Stimulated activated naive CD8-positive, alpha-beta T cell treated with anti-CD3 and anti-CD28 coated beads, Interleukin-15, amount 100 ng/mL, for 72 hours (primary cell): ENCODE results near the gene FASTKD1.
"Not testable (repeated sequence)": the region's sequence is repeated elsewhere in the genome, so short reads cannot be mapped to it uniquely, and the experiment has no call there.

ENCODE experiments used
- ATAC-seq: fragments of 150-1000 bp; cut with Tn5 transposase; 2 replicates; pipeline ENCODE4 v1.10.0; 2021; ENCODE audit warnings: mild to moderate bottlenecking, moderate library complexity
- DNase-seq, 2 donors: peaks; one replicate each; pipeline ENCODE4 v3.0.0; 2021 to 2022
- H3K27ac Mint-ChIP-seq, 2 donors: one replicate each; pipeline ENCODE4 v1.8.0; 2022; ENCODE audit warnings: mild to moderate bottlenecking in 2 of 2, mixed read lengths in 2 of 2, moderate library complexity in 2 of 2
- H3K27me3 Mint-ChIP-seq: one replicate; pipeline ENCODE4 v1.8.0; 2022; ENCODE audit warnings: mixed read lengths
- H3K4me1 Mint-ChIP-seq: one replicate; pipeline ENCODE4 v1.8.0; 2022; ENCODE audit warnings: mild to moderate bottlenecking, mixed read lengths
- H3K4me3 Mint-ChIP-seq, 2 donors: one replicate each; pipeline ENCODE4 v1.8.0; 2022; ENCODE audit warnings: mild to moderate bottlenecking in 2 of 2, mixed read lengths in 2 of 2, moderate library complexity in 1 of 2
- H3K9me3 Mint-ChIP-seq, 2 donors: one replicate each; pipeline ENCODE4 v1.8.0; 2022; ENCODE audit warnings: mixed read lengths in 2 of 2

Gene FASTKD1

GRCh38 chr2:169539460-169539859 lies 34.2 kb downstream of the FASTKD1 start:
- DNase-seq, H3K27ac Mint-ChIP-seq, H3K4me1 Mint-ChIP-seq, H3K4me3 Mint-ChIP-seq, H3K9me3 Mint-ChIP-seq, ATAC-seq, H3K27me3 Mint-ChIP-seq: not testable (repeated sequence)

DNA sequence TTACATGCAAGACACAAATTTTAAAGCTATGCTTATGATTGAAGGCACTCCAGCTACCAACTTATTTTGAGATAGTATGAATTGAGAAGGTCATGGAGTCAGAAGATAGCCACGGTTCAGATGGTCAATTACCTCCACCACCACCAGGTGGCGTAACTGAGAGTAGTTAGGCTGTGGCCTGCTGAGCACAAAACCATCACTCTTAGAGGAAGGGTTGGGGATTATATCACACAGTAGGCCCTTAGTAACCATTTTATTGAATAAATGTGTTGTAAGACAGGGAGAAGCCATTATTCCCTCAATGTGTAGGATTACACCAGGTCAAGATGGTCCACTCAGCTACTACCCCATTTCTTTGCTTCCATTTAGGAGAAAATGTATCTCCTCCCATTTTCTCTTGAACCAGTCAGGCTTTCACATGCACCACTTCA lies 45.4 kb downstream of the FASTKD1 start:
- DNase-seq (peak; percentile 64 to 70), ATAC-seq (peak; percentile 89)
- Mint-ChIP-seq H3K4me3 (no peak overlapping the region), H3K27me3 (no peaks in the 10 kb centered on the region), H3K4me1 (no peaks in the 10 kb centered on the region), H3K27ac (no peak overlapping the region), H3K9me3 (no peaks in the 10 kb centered on the region)

- no peaks in the 10 kb centered on the region for H3K4me1 Mint-ChIP-seq
- DNase-seq (no peak), ATAC-seq (no peak)
- no peaks in the 10 kb centered on the region for H3K9me3 Mint-ChIP-seq
- H3K4me3 Mint-ChIP-seq, result no peak overlapping the region
- H3K27me3 Mint-ChIP-seq, result no peaks in the 10 kb centered on the region
- no peak overlapping the region for H3K27ac Mint-ChIP-seq
Measured at GRCh38 chr2:169526451-169526850, 47.2 kb downstream of the FASTKD1 start.

DNA sequence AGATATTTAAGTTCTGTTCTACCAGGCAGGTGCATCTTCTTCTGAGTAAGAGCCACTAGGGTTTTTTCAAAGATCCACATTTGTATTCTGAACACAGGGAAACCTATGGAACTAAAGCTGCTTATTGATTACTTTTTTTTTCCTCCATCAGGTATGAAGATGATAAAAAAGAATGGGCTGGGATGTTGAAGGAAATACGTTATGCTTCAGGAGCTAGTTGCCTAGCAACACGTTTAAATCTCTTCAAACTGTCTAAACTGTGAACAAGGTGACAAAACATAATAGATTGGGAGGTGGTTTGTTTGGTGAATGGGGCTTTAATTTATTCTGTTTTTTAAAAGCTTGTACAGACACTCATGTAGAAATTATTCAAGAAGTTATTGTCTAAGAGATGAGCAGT lies 48.2 kb downstream of the FASTKD1 start:
- H3K9me3 Mint-ChIP-seq, result no peaks in the 10 kb centered on the region
- no peak overlapping the region for H3K27ac Mint-ChIP-seq
- no peak for DNase-seq
- no peak overlapping the region for H3K4me3 Mint-ChIP-seq
- H3K27me3 Mint-ChIP-seq, result no peaks in the 10 kb centered on the region
- ATAC-seq, result no peak
- H3K4me1 Mint-ChIP-seq, result no peaks in the 10 kb centered on the region

DNA sequence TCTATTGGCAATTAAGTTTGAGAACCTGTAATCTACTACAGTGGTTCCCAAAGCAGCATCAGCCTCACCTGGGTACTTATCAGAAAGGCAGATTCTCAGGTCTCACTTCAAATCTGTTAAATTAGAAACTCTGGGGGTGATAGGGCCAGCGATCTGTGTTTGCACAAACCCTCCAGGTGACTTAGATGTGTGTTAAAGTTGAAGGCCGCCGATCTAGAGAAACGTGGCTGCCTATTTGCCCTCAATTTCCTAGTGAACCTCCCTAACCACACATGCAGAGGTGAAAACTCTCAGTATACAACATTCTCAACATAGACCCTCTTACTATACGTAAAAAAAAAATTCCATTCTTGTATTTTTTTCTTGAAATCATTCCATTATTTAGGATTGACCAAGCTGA lies 50.0 kb downstream of the FASTKD1 start:
- no peak for ATAC-seq
- H3K4me1 Mint-ChIP-seq, result no peaks in the 10 kb centered on the region
- H3K4me3 Mint-ChIP-seq, result no peak overlapping the region

DNA sequence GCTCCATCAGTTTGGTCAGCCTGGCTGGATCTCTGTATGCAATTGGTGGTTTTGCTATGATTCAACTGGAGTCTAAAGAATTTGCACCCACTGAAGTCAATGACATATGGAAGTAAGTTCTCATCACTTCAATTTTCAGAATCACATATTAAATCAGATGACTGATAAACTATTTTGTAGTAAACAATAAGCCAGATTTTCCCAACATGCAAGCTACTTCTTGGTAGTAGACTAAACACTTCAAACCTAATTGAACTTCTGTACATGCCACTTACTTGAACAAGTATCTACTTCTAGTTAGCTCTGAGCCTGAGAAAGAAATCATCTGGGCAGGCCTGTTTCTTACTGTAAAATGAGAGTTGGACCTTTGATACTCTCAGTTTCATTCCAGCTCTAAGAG lies 52.8 kb downstream of the FASTKD1 start:
- Mint-ChIP-seq H3K27ac (no peak overlapping the region), H3K9me3 (no peaks in the 10 kb centered on the region), H3K27me3 (no peaks in the 10 kb centered on the region), H3K4me1 (no peaks in the 10 kb centered on the region), H3K4me3 (no peak overlapping the region)
- DNase-seq, result no peak
- no peak for ATAC-seq

More for the DNA sequence above, 50.0 kb downstream of the FASTKD1 start:
- Mint-ChIP-seq H3K9me3 (no peaks in the 10 kb centered on the region), H3K27me3 (no peaks in the 10 kb centered on the region), H3K27ac (no peak overlapping the region)
- DNase-seq, result no peak

DNA sequence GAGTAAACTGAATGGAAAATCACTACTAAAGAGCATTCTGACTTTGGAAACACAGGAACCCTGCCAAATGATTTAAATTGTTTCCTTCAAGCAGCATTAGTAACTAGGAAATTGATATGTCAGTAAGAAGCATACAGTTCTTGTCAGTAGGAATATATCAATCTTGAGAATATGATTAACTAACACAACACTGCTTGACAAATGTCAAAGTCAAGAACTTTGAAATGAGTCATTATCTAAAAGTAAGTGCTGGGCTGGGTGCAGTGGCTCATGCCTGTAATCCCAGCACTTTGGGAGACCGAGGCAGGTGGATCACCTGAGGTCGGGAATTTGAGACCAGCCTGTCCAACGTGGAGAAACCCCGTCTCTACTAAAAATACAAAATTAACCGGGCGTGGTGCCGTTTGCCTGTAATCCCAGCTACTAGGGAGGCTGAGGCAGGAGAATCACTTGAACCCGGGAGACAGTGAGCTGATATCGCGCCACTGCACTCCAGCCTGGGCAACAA lies 57.1 kb downstream of the FASTKD1 start:
- H3K4me3 Mint-ChIP-seq, result not testable (repeated sequence)

GRCh38 chr2:169514758-169515157 lies 58.9 kb downstream of the FASTKD1 start:
- DNase-seq, H3K9me3 Mint-ChIP-seq, H3K4me3 Mint-ChIP-seq, H3K27ac Mint-ChIP-seq, ATAC-seq, H3K4me1 Mint-ChIP-seq, H3K27me3 Mint-ChIP-seq: not testable (repeated sequence)

More for the DNA sequence above, 57.1 kb downstream of the FASTKD1 start:
- not testable (repeated sequence) for H3K4me1 Mint-ChIP-seq, H3K27me3 Mint-ChIP-seq, ATAC-seq, DNase-seq, H3K27ac Mint-ChIP-seq, H3K9me3 Mint-ChIP-seq

DNA sequence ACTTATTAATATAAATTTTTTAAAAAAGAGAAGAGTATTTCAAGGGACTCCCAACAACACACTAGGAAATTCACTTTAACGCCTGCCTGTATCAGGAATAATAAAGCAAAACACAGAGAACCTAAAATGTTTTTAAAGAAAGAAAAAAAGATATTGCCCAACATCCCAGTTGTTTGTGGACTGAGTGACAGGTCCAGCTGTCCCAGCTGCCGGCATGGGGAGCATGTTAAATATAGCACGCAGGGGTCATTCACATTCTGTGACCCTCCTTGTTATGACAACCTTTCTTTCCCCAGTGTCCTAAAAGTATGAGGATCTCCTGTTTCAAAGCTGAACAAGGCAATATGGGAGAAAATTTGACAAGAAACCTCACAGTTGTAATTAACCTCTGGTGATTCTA lies 59.7 kb downstream of the FASTKD1 start:
- Mint-ChIP-seq H3K27ac (no peak overlapping the region), H3K4me1 (no peaks in the 10 kb centered on the region), H3K9me3 (no peaks in the 10 kb centered on the region), H3K4me3 (no peak overlapping the region), H3K27me3 (no peaks in the 10 kb centered on the region)
- DNase-seq (no peak), ATAC-seq (no peak)

DNA sequence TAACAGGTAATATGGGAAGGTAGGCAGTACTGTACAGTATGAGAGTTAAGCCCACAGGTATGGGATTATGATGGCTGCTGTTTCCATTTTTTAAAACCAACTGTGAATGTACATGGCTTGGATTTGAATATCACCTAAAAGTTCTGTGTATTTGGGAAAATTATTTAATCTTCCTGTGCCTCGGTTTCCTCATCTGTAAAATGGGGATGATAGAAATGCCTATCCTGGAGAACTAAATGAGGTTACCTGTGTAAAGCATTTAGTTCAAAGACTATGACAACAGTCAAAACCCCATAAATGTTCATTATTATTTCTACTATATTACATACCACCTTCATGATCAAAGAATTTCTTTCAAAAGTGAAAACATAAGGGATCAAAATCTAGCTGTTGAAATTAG lies 60.6 kb downstream of the FASTKD1 start:
- Mint-ChIP-seq H3K27me3 (no peaks in the 10 kb centered on the region), H3K27ac (no peak overlapping the region), H3K9me3 (no peaks in the 10 kb centered on the region), H3K4me1 (no peaks in the 10 kb centered on the region), H3K4me3 (no peak overlapping the region)
- no peak for DNase-seq
- no peak for ATAC-seq

DNA sequence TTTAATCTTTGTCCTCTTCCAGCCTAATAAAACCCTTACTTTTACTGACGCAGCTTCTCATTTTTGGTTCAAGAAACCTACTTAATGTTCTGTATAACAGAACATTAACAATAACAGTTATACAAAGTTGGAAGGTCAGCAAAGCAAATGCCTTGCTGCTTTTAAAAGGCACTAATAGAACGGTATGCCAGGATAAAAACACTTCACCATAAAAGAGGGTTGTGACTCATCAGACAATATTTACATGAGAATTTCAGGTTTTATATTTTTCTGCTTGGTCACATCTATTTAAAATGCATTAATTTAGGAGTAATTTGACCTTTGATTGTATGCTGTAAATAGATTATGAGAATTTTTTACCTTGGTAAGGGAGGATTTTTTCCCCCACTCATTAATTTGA lies 61.1 kb downstream of the FASTKD1 start:
- Mint-ChIP-seq H3K9me3 (no peaks in the 10 kb centered on the region), H3K27ac (no peak overlapping the region), H3K4me3 (no peak overlapping the region), H3K4me1 (peaks cover 5% of the 10 kb centered on the region), H3K27me3 (no peaks in the 10 kb centered on the region)
- DNase-seq, result no peak
- no peak for ATAC-seq

DNA sequence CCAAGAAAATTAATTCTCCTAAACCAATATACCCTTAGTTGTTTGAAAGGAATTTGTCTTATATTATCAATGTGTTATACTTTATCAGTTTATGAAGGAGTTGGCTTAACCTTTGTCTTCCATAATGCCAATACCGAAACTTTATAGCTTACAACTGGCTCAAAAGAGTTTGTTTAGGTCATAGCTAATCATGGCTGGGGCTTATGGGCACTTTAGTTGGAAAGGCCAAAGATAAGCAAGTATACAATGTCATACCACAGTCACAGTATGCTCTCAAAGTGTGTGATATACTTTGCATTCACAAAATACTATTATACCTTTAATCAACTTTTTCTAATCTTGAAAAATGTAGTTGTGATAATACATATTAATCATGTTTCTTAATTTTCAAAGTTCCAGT lies 61.8 kb downstream of the FASTKD1 start:
- Mint-ChIP-seq H3K4me1 (peaks cover 6% of the 10 kb centered on the region), H3K27me3 (no peaks in the 10 kb centered on the region), H3K4me3 (no peak overlapping the region), H3K27ac (no peak overlapping the region), H3K9me3 (no peaks in the 10 kb centered on the region)
- DNase-seq (no peak), ATAC-seq (no peak)

DNA sequence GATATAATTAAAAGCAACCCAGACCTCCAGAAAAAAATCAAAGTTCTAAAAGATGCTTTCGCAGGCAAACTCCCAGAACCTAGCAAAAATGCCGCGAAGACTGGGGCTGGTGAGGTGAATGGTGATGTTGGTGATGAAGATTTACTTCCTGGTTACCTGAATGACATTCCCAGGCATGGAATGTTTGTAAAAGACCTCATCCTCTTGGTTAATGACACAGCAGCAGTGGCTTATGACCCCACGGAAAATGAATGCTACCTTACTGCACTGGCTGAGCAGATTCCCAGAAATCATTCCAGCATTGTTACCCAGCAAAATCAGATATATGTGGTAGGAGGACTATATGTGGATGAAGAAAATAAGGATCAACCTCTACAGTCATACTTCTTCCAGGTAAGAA lies 63.2 kb downstream of the FASTKD1 start:
- H3K27ac Mint-ChIP-seq, result no peak overlapping the region
- no peaks in the 10 kb centered on the region for H3K27me3 Mint-ChIP-seq
- no peaks in the 10 kb centered on the region for H3K9me3 Mint-ChIP-seq
- DNase-seq, result no peak
- no peak for ATAC-seq
- H3K4me3 Mint-ChIP-seq, result no peak overlapping the region
- H3K4me1 Mint-ChIP-seq, result peaks cover 6% of the 10 kb centered on the region

DNA sequence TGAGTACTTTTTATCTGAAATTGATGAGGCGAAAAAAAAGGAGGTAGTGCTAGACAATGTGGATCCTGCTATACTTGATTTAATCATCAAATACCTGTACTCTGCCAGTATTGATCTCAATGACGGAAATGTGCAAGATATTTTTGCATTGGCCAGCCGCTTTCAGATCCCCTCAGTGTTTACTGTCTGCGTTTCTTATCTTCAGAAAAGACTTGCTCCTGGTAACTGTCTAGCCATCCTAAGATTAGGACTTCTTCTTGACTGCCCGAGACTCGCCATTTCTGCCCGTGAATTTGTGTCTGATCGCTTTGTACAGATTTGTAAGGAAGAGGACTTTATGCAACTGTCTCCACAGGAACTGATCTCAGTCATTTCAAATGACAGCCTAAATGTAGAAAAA lies 63.7 kb downstream of the FASTKD1 start:
- ATAC-seq, result no peak
- peaks cover 6% of the 10 kb centered on the region for H3K4me1 Mint-ChIP-seq
- no peak overlapping the region for H3K27ac Mint-ChIP-seq
- no peak overlapping the region for H3K4me3 Mint-ChIP-seq
- no peaks in the 10 kb centered on the region for H3K9me3 Mint-ChIP-seq
- H3K27me3 Mint-ChIP-seq, result no peaks in the 10 kb centered on the region
- DNase-seq, result no peak

GRCh38 chr2:169509298-169509885 lies 64.3 kb downstream of the FASTKD1 start, which contains the start of gene KLHL41:
TSS of gene KLHL41 (plus strand) at chr2:169509702. CDS start at chr2:169509779, 77 bp downstream.
- H3K4me3 Mint-ChIP-seq, result no peak within 1 kb of the TSS
- DNase-seq (no peak), ATAC-seq (no peak)
- no peaks in the 10 kb centered on the region for H3K9me3 Mint-ChIP-seq
- H3K27ac Mint-ChIP-seq, result no peak within 1 kb of the TSS
- H3K27me3 Mint-ChIP-seq, result no peaks in the 10 kb centered on the region
- peaks cover 6% of the 10 kb centered on the region for H3K4me1 Mint-ChIP-seq

DNA sequence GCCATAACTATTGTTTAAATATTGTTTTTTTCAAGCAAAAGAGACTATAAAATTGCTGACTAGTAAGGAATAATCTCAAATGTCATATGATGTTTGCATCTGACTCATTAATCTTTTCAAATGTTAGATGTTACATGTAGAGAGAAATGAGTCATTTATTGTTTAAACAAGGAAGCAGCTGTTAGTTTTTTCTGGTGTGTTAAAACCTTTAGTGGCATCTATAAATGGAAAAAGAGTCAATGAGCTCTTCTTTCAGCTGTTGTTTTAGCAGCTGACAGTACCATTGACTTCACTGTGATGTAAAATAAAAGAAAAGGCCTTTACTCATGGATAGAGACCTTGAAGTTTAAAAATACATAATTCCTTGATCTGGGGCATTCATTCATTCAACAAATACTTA lies 66.0 kb downstream of the FASTKD1 start:
- no peaks in the 10 kb centered on the region for H3K27me3 Mint-ChIP-seq
- no peak for DNase-seq
- H3K4me1 Mint-ChIP-seq, result peaks cover 6% of the 10 kb centered on the region
- H3K9me3 Mint-ChIP-seq, result no peaks in the 10 kb centered on the region
- ATAC-seq, result no peak
- H3K27ac Mint-ChIP-seq, result no peak overlapping the region
- H3K4me3 Mint-ChIP-seq, result no peak overlapping the region

GRCh38 chr2:169504651-169505050 lies 69.0 kb downstream of the FASTKD1 start:
- Mint-ChIP-seq H3K4me1 (peaks cover 6% of the 10 kb centered on the region), H3K27ac (no peak overlapping the region), H3K4me3 (no peak overlapping the region), H3K9me3 (no peaks in the 10 kb centered on the region), H3K27me3 (no peaks in the 10 kb centered on the region)
- ATAC-seq (no peak), DNase-seq (no peak)
